DOHH2 (cell line): ENCODE data around the gene POU2AF3.

ENCODE experiments used
- CTCF ChIP-seq: fragments of 200-600 bp; sonication (generic); IDR thresholded peaks from one replicate; pipeline ENCODE4 v1.5.1; 2014; ENCODE audit warnings: antibody characterized with exemption, mild to moderate bottlenecking, low read depth, low read length; ENCODE audit not compliant: poor library complexity, severe bottlenecking
- EZH2phosphoT487 ChIP-seq: fragments of 200-600 bp; sonication (generic); IDR thresholded peaks from 2 replicates; pipeline ENCODE4 v1.6.1; 2017; ENCODE audit warnings: borderline replicate concordance, mild to moderate bottlenecking, antibody characterized with exemption, low read length, moderate library complexity, mixed read lengths

- TF ChIP-seq CTCF (no peak), EZH2phosphoT487 (no peak)
Measured at GRCh38 chr11:111325259-111325658, 26.9 kb downstream of the POU2AF3 start.
